Progenitor cell of endocrine pancreas (in vitro differentiated cells): ENCODE data around the gene LIME1. TPM values are rescaled to one million over a fixed set of nuclear protein-coding genes. Genes with fewer than 3 reads are reported as not detected.
A peak's percentile ranks its signal among the peaks of the same experiment; 100 is the strongest.

Experiments
- DNase-seq: peaks from one replicate; pipeline ENCODE4 v3.0.0; 2021; ENCODE audit warnings: low spot score; ENCODE audit not compliant: unreplicated experiment
- H3K27ac Mint-ChIP-seq: 2 replicates; pipeline ENCODE4 v1.8.0; 2021; ENCODE audit warnings: mild to moderate bottlenecking, moderate library complexity, mixed read lengths
- H3K27me3 Mint-ChIP-seq: 2 replicates; pipeline ENCODE4 v1.8.0; 2021; ENCODE audit warnings: mixed read lengths
- H3K36me3 Mint-ChIP-seq: 2 replicates; pipeline ENCODE4 v1.8.0; 2022; ENCODE audit warnings: mixed read lengths; ENCODE audit not compliant: insufficient read depth
- H3K4me1 Mint-ChIP-seq: 2 replicates; pipeline ENCODE4 v1.8.0; 2021; ENCODE audit warnings: low read depth, mixed read lengths
- H3K4me3 Mint-ChIP-seq: 2 replicates; pipeline ENCODE4 v1.8.0; 2021; ENCODE audit warnings: low read depth, mild to moderate bottlenecking, moderate library complexity, mixed read lengths
- H3K9me3 Mint-ChIP-seq: 2 replicates; pipeline ENCODE4 v1.8.0; 2021; ENCODE audit warnings: low read depth, mixed read lengths
- CTCF ChIP-seq: fragments of 200-600 bp; sonication (generic); IDR thresholded peaks from one replicate; pipeline ENCODE4 v1.5.0; 2021; ENCODE audit warnings: antibody characterized with exemption, mild to moderate bottlenecking; ENCODE audit not compliant: unreplicated experiment
- total RNA-seq: library from RNA; stranded (reverse); gene quantifications from 2 replicates; pipeline ENCODE4 v1.2.1, GENCODE V29; 2021

LIME1 gene
- total RNA-seq, 1 donor from 2014 or later, result 17.2 TPM

GRCh38 chr20:63693083-63693732 lies 43.3 kb upstream of the LIME1 start:
- peaks cover 2% of the 10 kb centered on the region for H3K36me3 Mint-ChIP-seq
- H3K27ac Mint-ChIP-seq, result peak overlapping the region; percentile 52
- TF ChIP-seq CTCF, result no peak
- no peaks in the 10 kb centered on the region for H3K27me3 Mint-ChIP-seq
- no peaks in the 10 kb centered on the region for H3K9me3 Mint-ChIP-seq
- no peak for DNase-seq
- H3K4me1 Mint-ChIP-seq, result no peaks in the 10 kb centered on the region
- H3K4me3 Mint-ChIP-seq, result no peak overlapping the region

- TF ChIP-seq CTCF, result no peak
- Mint-ChIP-seq H3K27me3 (no peaks in the 10 kb centered on the region), H3K27ac (peak overlapping the region; percentile 86), H3K9me3 (no peaks in the 10 kb centered on the region), H3K4me3 (no peak overlapping the region), H3K4me1 (no peaks in the 10 kb centered on the region), H3K36me3 (peaks cover 2% of the 10 kb centered on the region)
- DNase-seq, result no peak
Observed at GRCh38 chr20:63693733-63694583, 42.5 kb upstream of the LIME1 start.

- no peak for DNase-seq
- no peaks in the 10 kb centered on the region for H3K9me3 Mint-ChIP-seq
- no peak for TF ChIP-seq CTCF
- H3K4me1 Mint-ChIP-seq, result no peaks in the 10 kb centered on the region
- H3K4me3 Mint-ChIP-seq, result no peak overlapping the region
- no peak overlapping the region for H3K27ac Mint-ChIP-seq
- H3K27me3 Mint-ChIP-seq, result no peaks in the 10 kb centered on the region
- H3K36me3 Mint-ChIP-seq, result peaks cover 2% of the 10 kb centered on the region
Observed at GRCh38 chr20:63694584-63695423, 41.7 kb upstream of the LIME1 start.

GRCh38 chr20:63695424-63696305 lies 40.8 kb upstream of the LIME1 start:
- no peaks in the 10 kb centered on the region for H3K27me3 Mint-ChIP-seq
- H3K27ac Mint-ChIP-seq, result no peak overlapping the region
- H3K4me1 Mint-ChIP-seq, result no peaks in the 10 kb centered on the region
- no peak for TF ChIP-seq CTCF
- no peaks in the 10 kb centered on the region for H3K9me3 Mint-ChIP-seq
- H3K36me3 Mint-ChIP-seq, result peaks cover 2% of the 10 kb centered on the region
- no peak for DNase-seq
- no peak overlapping the region for H3K4me3 Mint-ChIP-seq
